Measurements from ENCODE around the gene SIL1. TPM values are rescaled to one million over a fixed set of nuclear protein-coding genes. Genes with fewer than 3 reads are reported as not detected.
"Not testable (repeated sequence)": the region's sequence is repeated elsewhere in the genome, so short reads cannot be mapped to it uniquely, and the experiment has no call there.

The SIL1 gene
- total RNA-seq, 1 experiment from 2014 or later: 61.5 TPM

DNA sequence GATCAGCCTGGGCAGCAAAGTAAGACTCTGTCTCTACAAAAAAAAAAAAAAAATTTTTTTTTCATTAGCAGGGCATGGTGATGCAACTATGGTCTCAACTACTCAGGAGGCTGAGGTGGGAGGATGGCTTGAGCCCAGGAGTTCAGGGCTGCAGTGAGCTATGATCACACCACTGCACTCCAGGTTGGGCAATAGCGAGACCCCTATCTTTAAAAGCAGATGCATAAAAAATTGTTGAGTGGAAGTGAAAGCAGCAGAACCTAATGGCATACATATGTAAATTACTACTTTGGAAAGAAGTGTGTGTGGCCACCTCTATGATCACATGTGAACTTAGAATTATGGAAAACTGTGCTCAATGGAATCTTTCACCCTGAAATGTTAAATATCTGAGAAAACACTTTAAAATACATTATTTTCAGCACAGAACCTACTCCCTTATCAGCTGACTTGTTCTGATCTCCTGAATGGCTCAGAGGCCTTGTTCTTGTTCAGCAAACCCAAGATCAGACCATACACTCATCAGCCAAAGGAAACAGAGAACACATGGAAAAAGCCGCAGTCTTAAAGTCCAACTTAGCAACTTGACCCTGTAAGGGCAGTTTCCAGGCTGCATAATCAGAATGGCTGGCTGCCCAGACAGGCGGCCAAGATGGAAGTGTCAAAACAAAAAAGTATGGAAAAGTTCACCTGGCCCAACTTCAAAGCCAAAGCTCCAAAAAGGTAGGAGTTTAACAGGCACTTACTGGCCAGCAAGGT, 56.5 kb downstream of the SIL1 start:
- DNase-seq (ENCODE audit: low read depth): peak; percentile 83

DNA sequence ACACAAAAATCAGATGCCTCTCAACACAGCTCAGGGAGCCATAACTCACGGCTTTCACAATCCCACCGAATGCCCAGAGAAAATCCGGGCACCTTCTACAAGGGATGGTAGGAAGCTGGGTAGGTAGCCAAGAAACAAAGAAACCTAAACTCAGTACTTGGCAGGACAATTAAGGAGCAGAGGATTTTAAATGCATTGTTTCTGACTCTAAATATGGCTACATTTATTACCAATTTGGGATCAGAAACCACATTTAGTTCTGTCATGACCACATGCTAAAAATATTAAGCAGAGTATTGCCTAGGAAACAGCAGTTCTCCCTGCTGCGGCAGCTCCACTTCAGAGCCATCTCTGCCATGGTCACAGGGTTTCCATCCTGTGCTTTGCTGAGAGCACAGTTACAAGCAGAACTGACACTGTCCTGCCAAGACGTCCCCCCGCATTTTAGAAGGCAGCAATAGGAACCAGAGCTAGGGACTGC, 57.5 kb downstream of the SIL1 start:
- peak; percentile 46 for DNase-seq (ENCODE audit: low read depth)

- peak; percentile 78 for DNase-seq (ENCODE audit: low read depth)
Measured at GRCh38 chr5:139138809-139139208, 59.4 kb downstream of the SIL1 start.

DNA sequence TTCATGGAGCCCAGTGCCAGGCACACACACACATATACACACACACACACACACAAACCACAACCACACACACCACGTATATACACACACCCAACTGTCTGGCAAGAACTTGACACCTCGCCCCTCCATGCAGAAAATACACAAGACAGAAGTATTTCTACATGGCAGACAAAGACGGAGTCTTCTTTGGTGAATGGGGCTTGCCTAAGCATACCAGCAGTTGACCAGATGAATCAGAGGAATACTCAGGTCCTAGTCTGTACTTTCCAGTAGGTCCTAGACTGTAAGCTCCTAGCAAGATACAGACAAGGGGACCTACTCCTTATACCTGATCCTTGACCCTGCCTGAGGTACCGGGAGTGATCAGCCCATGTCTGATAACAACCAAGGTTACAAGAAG, 60.1 kb downstream of the SIL1 start:
- no peak for DNase-seq (ENCODE audit: low read depth)

- peak; percentile 37 for DNase-seq (ENCODE audit: low read depth)
Measured at GRCh38 chr5:139137697-139138096, 60.5 kb downstream of the SIL1 start.

GRCh38 chr5:139134906-139135305, 63.3 kb downstream of the SIL1 start:
- no peak for DNase-seq (ENCODE audit: low read depth)

GRCh38 chr5:139133282-139133681, 64.9 kb downstream of the SIL1 start:
- DNase-seq (ENCODE audit: low read depth): no peak

- no peak for DNase-seq (ENCODE audit: low read depth)
Measured at GRCh38 chr5:139132515-139132914, 65.7 kb downstream of the SIL1 start.

DNA sequence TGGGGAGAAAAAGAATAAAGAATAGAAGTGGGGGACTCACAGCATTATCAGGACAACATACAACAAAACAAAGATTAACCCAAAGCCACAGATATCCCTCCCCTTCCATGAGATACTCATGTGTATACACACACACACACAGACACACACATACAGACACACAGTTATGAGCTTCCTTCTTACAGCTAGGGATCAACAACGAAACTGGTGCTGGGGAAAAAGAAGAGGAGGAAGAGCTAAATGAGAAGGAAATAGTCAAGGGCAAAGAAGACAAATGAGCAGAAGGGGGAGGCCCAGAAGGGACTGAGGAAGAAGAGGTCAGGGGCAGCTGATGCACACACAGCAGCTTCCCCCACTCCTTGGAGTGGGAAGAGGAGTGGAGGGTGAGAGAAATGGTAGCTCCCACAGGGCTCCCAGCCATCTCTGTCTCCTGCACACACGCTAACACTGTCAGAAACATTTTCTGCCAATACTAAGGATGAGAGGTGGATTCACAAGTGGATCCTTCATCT, 66.2 kb downstream of the SIL1 start:
- no peak for DNase-seq (ENCODE audit: low read depth)

GRCh38 chr5:139131465-139131864, 66.7 kb downstream of the SIL1 start:
- DNase-seq (ENCODE audit: low read depth): peak; percentile 46

DNA sequence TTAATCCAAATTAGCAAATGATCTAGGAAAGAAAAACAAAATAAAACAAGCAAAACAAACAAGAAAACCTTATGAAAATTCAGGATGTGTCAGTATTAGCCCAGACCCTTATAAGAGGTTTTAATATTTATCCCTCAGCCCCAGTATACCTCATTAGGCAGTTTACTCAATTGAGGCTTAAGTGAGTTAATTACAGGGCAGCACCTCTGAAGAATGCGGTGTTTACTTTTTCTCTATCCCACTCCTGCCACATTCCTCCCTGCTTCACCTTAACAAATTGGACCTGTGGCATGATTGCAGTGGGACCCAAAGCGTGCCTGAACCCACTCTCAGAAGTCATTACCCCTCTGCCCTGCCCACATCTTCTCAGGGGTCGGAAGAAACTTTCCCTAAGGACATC, 67.1 kb downstream of the SIL1 start:
- DNase-seq (ENCODE audit: low read depth): no peak

DNA sequence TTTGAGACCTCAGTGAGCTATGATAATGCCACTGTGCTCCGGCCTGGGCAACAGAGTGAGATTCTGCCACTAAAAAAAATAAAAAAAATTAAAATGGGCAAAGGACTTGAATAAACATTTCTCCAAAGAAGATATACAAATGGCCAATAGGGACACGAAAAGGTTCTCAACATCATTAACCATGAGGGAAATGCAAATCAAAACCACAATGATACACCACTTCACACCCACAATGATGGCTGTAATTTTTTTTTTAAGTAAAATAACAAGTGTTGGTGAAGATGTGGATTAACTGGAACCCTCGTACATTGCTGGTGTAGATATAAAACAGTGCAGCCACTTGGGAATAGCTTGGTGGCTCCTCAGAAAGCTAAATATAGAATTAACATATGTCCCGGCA, 68.0 kb downstream of the SIL1 start:
- no peak for DNase-seq (ENCODE audit: low read depth)

- no peak for DNase-seq (ENCODE audit: low read depth)
Measured at GRCh38 chr5:139126711-139127111, 71.5 kb downstream of the SIL1 start.

DNA sequence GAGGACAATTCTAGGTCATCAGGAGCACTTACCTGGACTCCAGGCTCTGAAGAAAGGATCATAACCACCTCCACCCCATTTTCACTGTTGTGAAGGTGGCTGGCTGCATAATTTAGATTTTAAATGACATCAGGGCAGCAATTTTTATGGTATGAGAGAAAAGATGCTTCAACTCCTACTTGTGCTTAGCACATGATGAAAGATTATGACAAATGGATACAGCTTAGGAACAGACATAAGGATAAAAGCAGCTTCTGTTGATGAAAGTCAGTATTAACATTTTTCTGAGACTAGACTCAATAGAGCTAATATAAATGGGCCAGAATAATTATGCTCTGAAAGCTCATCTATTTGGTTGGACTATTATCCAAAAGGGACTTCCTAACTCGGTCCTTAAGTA, 72.2 kb downstream of the SIL1 start:
- DNase-seq (ENCODE audit: low read depth): no peak

GRCh38 chr5:139124774-139125520, 73.2 kb downstream of the SIL1 start:
- no peak for DNase-seq (ENCODE audit: low read depth)

- DNase-seq (ENCODE audit: low read depth): no peak
Measured at GRCh38 chr5:139121120-139121519, 77.0 kb downstream of the SIL1 start.

DNA sequence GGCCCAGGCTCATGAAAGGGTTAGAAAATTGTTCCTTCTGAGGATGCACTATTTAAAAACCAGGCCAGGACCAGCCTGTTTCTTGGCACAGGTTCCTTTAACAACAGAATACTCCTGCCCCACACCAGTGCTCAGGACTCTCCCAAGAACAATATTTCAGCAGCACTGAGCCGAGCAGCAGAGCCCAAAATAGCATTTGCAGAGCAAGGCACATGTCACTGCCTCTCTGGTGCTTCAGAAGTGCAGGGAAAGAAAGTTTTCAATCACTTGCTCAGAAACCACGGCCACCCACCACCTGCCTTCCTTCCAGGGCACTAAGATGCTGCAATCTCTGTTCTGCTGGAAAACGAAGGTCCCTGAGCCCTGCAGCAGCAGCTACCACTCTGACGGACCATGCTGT, 77.6 kb downstream of the SIL1 start:
- DNase-seq (ENCODE audit: low read depth): no peak

DNA sequence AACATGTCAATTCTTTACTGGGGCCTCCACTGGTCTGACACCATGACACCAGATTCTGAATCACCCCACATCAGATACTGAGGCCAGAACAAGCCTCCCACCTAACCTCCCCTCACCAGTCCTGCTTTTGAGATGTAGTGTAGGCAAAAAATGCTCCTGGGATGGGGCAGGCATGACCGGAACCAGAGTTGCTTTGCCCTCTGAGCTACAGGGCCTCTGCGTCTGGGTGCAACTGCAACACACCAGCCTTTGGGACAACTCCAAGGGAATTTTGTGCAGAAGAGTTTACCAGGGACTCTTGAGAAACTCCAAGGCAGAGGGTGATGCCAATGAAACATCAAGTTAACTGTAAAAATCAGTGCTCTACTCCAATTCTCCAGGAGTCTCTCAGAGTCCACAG, 79.4 kb downstream of the SIL1 start:
- DNase-seq (ENCODE audit: low read depth): no peak

DNA sequence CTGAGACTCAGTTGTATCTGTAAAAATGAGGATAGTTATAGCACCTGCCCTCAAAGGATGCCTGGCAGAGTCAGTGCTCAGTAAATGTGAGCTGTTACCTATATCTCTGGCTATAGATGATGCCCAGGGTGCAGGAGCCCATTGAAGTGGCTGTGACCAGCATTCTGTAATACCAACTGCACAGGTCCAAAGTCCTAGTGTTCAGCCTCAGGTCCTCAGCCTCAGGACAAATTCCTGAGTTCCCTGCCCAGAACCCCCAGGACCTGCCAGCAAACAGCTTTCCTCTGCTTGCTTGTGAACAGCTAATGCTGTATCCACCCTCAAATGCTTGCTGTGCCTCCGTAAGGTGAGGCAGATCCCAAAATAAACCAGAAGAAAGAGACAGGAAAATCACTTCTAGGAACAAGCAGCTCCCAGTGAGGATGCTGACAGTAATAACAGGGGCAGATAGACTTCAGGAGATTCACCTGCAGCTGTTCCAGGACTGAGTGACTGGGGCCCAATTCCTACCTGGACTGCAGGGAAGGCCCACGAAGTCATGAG, 80.8 kb downstream of the SIL1 start:
- DNase-seq (ENCODE audit: low read depth): no peak

DNA sequence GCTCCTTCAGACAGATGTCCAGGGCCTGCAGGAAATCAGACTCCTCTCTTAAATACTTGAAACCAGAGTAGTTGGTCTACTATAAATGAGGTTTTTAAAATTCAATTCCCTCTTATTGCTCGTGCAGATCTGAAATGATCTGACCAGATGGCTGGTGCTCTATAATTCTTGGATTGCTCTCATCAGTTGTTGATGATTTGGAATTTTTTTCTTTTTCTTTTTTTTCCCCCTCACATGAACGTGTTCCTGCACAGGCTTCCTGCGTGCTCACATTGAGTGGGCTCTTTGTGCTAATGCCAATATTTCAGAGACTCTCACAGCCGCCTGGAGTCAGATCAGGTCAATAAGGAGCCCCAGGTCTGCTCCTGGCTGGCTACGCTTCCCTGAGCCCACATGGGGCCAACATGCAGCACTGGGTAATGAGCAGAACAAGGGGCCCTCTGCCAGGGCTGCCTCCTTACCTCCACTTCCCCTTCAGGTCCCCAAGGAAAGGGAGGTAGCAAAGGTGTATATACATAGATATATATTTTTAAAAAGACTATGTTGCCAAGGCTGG, 82.0 kb downstream of the SIL1 start:
- no peak for DNase-seq (ENCODE audit: low read depth)

DNA sequence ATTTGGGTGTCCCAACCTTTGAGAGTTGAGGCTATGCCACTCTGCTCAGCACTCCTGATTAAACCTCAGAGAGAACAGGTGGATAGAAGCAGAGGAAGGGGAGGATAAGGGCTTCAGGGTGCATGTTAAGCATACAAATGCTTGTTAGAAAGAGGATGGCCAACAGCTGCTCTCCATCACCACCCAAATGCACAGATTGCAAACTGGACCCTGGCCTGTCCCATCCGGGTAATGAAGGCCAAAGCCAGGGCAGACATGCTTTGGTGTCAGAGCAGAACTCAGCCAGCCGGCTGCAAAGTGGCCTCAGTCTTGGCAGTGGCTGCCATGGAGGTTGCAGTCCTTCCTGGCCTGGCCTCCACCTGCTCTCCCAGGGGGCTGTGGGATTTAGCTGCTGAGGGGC, 84.3 kb downstream of the SIL1 start:
- no peak for DNase-seq (ENCODE audit: low read depth)

DNA sequence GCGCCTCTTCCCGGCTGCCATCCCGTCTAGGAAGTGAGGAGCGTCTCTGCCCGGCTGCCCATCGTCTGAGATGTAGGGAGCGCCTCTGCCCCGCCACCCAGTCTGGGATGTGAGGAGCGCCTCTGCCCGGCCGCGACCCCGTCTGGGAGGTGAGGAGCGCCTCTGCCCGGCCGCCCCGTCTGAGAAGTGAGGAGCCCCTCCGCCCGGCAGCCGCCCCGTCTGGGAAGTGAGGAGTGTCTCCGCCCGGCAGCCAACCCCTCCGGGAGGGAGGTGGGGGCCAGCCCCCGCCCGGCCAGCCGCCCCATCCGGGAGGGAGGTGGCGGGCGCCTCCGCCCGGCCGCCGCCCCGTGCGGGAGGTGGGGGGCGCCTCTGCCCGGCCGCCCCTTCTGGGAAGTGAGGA, 85.8 kb downstream of the SIL1 start:
- not testable (repeated sequence) for DNase-seq (ENCODE audit: low read depth)

Data from M059J (cell line).